ENCODE data around the gene TJP3.

The TJP3 gene

DNA sequence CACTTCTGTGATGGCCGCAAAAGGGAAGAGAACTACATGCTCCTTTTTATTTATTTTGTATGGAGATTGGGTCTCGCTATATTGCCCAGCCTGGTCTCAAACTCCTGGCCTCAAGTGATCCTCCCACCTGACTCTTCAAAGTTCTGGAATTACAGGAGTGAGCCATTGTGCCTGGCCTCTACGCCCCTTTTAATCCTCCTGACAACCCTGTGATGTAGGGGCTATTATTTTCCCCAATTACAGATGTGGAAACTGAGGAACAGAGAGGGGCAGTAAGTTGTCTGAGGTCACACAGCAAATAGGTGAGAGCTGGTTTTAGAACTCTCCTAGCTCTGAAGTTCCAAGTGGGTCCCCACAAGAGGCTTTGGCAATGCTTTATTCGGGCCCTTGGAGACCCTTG lies 11.7 kb downstream of the TJP3 start:
- DNase-seq, result no peak

DNA sequence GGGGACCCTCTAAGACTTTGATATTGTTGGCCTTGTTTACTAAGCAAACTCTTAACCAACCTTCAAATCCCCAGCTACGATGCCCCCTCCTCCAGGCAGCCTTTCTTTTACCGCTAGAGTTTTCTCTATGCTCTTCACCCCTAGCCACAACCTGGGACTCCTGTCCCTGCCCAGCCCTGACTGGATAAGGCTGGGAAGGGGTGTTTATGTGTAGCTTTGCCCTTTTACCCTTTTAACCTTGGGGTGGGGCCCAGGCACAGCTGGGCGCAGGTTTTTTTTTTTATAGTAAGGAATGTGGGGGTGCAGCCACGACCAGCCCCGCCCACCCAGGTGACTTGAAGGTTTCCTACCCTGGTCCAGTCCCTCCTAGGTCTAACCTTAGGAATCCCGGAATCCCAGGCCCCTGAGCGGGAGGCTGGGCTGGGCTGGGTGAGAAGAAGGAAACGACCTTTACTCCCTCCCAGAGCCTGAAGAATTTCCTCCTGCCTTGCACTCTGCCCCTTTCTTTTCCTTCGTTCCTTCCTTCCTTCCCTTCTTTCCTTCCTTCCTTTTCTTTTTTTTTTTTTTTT lies 12.2 kb downstream of the TJP3 start:
- no peak for DNase-seq

DNA sequence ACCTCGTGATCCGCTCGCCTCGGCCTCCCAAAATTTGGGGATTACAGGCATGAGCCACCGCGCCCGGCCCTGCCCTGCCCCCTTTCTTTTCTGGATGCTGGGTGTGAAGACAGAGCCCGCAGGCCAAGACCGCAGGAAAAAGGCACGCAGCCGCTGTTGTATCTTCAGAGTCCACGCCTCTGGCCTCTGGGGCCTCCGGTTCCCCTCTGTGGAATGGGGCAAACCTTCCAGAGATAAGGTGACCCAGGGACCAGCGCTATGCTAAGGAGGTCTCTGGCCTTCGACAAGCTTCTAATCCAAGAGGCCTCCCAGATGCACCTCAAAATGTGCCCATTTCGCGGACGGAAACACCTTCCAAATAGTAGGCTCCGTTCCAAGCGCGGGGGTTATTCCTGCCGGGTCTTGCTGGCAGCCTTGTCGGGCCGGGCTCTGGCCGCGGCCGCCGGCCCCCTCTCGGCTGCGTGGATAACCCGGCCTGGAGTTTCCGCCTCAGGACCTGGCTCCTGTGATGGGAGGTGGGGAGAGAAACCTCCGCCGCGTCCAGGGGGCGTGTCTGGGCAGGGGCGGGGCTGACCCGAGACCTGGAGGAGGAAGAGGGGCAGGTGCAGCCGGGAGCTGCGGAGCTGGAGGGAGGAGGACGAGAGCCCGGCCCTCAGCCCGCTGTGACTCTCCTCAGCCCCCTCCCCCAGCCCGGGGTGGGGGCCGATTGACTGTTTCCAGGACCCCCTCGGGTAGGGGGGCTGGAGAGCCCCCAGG lies 13.1 kb downstream of the TJP3 start:
- peak; percentile 90 for DNase-seq

DNA sequence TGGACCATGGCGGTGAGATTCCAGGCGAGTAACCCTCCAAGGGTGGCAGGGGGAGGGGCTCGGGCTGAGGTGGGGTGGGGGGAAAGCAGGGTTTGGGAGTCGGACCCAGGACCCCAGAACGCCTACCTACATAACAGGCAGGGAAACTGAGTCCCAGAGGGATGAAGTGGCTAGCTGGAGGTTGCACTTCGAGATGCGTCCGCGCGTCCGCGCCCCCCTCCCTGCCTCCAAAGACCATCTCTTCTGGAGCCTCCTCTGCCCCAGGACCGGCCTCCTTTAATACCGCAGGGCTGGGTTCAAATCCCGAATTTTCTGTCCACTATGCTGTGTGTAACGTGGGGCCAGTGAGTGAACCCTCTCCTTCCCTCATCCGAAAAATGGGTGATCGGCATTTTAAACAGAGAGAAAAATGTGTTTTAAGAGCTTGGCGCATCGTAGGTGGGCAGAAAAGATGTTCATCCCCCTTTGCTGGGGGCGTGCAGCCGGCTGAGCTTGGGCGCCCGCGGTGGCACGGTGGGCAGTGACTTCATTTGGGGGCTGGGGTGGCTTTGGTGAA lies 13.8 kb downstream of the TJP3 start:
- DNase-seq, result no peak

DNA sequence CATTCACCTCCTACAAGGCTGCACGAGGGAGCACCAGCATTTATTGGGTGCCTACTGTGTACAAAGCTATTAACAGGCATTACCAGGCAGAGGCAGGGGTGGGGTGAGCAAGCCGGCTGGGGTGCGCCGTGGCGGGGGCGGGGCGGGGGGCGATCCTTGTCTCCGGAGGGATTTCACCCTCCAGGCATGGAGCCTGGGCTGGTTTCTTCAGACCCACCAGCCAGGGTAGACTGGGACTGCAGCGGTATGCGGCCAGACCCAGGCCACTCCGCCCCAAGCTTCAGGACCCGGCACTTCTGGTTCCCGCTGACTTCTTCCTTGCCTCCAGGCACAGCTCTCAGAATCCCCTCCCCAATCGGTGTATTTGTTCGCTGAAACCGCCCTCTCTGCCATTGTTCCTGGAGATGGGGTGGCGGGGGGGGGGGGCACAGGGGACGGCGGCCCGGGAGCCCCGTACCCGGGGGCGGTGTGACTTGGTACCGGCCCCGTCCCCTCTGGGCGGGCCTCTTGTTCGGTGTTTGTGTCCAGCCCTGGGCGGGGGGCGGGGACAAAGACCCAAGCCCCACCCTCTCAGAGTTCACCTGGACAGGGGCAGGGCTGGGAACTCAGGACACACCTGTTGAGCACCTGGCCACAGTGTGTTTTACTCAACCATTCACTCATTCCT lies 14.4 kb downstream of the TJP3 start:
- DNase-seq, result no peak

DNA sequence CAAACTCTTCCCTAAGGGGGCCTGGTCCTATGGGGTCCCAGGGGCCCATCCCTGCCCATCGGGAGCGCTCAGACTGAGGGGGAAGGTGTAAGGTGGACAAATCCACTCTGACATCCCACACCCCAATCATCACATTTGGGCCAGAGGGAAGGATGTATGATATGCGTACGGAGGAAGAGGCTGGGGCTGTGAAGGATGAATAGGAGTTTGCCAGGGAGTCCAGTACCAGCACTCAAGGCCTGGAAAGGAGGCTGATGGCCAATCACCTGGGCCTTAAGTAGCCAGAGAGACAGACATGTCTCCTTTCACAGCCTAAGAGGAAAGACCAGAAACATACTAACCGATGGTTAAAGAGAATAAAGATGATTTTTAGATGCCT lies 14.9 kb downstream of the TJP3 start:
- no peak for DNase-seq

DNA sequence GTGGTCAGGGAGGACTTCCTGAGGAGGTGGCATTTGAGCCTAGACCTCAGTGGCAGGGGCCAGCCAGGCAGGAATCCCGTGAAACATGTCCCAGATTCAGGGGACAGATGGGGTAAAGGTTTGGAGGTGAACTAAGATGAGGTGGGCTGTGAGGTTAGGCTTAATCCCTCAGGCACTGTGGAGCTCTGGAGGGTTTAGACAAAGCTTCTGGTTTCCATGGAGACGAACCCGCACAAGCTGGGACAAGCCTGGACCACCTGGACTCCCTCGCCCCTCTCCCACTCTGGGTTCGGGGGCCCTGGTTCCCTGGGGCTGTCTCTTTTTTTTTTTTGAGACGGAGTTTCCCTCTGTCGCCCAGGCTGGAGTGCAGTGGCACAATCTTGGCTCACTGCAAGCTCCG lies 15.7 kb downstream of the TJP3 start:
- no peak for DNase-seq

DNA sequence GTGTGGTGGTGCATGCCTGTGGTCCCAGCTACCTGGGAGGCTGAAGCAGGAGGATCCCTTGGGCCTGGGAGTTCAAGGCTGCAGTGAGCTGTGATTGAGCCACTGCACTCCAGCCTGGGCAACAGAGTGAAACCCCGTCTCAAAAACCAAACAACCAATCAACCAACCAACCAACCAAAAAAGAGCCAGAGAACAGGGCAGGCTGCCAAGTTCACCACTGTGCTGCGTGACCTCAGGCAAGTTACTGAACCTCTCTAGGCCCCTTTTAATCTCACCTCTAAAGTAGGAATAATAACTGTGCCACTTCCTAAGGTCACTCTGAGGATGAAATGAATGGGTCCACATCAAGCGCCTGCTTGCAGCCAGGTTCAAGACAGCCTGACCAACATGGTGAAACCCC lies 16.9 kb downstream of the TJP3 start:
- DNase-seq, result no peak

DNA sequence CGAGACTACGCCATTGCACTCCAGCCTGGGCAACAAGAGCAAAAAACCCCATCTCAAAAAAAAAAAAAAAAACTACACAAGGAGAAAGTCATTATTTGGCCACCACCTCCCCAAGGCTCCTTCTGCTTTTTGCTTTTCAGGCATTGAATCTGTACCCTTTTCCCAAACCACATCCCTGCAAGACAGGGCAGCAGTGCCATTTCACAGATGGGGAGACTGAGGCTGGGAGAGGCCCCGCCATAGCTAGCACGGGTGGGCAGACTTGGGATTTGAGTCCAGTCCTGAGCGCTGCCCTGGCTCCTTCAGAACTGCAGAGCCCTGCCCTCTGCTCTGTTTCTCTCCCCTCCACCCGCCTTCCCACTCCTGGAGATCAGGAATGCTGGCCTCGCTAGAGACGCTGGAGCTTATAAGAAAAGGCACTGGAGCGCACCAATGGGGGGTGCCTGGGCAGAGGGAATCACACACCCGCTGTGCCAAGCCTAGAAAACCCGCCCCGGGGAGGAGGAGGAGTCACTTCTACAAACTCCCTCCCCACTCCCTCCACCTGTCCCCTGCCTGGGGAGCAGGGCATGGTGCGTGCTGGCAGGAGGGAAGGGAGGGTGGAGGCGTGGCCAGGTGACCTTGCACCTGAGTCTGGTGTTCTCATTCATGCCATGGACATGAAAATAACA lies 17.6 kb downstream of the TJP3 start:
- DNase-seq, result no peak

DNA sequence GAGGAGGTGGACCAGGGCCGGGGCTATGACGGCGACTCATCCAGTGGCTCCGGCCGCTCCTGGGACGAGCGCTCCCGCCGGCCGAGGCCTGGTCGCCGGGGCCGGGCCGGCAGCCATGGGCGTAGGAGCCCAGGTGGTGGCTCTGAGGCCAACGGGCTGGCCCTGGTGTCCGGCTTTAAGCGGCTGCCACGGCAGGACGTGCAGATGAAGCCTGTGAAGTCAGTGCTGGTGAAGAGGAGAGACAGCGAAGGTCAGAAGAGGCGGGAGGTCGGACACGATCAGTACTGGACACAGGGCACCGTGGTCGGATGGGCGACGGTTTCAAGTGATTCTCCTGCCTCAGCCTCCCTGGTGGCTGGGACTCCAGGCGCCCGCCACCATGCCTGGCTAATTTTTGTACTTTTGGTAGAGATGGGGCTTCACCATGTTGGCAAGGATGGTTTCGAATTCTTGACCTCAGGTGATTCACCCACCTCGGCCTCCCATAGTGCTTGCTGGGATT lies 22.3 kb downstream of the TJP3 start:
- DNase-seq, result no peak

DNA sequence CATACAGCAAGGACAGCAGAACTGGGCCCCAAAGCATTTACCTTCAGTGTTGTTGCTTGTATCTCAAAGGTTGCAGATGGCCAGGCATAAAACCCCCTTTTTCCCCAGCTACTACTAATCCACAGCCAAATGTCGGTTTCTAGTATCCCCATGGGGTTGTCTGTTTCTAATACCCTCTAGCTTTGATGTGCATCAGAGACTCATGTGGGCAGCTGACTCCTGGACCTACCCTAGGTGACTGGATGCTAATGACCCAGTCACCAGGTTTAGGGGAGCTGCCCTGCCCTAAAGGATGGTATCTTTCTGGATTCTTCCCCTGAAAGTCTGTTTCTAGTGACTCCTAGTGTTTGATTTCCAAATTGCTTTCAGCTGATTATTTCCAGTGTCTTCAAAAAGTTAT lies 23.9 kb downstream of the TJP3 start:
- no peak for DNase-seq

DNA sequence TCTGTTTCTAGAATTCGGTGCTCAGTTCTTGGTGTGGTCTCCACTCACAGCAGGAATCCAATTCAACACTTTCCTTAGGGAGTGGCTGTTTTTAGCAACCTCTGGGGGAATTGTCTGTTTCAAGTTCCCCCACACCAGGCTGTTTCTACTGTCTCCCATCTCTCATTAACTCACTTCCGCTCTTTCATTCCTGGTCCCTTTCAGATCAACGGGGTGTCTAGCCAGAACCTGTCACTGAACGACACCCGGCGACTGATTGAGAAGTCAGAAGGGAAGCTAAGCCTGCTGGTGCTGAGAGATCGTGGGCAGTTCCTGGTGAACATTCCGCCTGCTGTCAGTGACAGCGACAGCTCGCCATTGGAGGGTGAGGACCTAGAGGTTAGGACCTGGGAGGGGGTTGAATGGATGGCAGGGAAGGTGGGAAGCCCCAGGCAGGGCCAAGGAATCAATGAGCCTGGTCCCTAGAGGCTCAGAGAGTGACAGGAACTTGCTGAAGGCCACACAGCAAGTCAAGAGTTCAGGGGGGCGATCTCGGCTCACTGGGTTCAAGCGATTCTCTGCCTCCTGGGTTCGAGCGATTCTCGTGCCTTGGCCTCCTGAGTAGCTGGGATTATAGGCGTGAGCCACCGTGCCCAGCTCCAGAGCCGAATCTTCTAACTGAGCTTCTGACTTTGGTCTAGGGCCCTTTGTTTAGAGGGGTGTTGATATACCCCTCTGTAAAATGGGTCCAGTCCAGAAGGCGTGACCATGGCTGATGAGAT lies 25.5 kb downstream of the TJP3 start:
- no peak for DNase-seq

DNA sequence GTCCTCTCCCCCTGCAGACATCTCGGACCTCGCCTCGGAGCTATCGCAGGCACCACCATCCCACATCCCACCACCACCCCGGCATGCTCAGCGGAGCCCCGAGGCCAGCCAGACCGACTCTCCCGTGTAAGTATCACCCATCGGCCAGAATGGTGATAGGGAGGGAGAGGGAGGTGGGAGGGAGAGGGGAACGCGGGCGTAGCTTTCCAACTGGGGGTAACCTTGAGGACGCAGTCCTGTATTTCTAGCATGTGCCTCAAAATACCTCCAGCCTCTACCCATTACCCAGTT lies 26.1 kb downstream of the TJP3 start:
- DNase-seq, result no peak

DNA sequence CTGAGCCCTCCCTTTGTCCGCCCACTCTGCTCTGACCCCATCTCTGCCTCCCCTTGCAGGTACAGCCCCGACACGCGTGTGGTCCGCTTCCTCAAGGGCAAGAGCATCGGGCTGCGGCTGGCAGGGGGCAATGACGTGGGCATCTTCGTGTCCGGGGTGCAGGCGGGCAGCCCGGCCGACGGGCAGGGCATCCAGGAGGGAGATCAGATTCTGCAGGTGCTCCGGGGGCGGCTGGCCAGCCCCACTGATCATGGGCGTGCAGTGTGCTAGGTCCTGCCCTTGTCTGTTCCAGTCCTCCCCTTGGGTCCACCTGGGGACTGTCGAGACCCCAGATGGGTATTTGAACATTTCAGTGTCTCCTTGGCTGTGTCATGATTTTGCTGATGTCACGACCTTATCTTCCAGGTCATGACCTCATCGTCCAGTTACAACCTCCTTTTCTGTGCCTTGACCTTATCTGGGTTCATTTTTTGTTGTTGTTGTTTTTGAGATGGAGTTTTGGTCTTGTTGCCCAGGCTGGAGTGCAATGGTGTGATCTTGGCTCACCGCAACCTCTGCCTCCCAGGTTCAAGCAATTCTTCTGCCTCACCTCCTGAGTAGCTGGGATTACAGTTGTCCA lies 28.0 kb downstream of the TJP3 start:
- no peak for DNase-seq

DNA sequence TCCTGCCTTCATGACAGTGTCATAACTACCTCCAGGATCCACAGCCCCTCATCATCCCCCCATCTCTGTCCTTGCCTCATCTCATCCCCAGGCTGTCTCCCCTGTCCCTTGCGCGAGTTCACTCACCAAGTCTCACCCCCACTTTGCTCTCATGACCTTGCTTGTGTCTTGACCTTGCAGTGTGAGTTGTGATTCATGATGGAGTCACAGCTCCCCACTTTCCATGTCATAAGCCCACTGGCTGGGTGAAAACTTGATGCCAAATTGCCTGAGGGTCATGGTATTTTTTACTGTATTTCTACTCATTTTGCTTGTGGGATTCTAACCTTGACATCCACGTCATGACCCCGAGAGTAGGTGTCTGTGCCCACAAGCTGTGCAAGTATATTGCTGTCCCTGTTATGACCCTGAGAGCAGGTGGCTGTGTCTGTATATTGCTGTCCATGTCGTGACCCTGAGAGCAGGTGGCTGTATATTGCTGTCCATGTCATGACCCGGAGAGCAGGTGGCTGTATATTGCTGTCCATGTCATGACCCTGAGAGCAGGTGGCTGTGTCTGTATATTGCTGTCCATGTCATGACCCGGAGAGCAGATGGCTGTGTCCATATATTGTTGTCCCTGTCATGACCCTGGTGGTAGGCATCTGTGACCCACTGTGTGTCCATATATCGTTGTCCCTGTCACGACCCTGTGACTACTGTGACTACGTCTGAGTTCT lies 29.5 kb downstream of the TJP3 start:
- DNase-seq, result no peak

DNA sequence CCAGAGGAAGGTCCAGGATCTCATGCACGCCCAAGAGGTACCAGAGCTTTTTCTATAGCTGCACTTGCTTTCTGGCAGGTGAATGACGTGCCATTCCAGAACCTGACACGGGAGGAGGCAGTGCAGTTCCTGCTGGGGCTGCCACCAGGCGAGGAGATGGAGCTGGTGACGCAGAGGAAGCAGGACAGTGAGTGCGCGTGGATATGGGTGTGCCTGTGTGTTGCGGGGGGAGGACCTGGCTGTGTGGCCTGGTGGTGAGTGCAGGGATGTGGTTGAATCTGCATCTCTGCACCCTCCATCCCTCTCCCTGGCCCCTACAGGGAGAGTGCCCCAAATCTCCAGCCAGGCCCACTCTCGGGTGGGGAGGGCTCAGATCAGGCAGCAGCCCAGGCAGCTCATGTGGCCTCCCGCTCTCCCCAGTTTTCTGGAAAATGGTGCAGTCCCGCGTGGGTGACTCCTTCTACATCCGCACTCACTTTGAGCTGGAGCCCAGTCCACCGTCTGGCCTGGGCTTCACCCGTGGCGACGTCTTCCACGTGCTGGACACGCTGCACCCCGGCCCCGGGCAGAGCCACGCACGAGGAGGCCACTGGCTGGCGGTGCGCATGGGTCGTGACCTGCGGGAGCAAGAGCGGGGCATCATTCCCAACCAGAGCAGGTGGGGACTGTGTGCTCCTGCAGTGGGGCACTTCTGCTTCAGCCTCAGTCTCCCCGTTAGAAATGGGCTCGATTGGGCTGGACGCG lies 30.5 kb downstream of the TJP3 start:
- no peak for DNase-seq

DNA sequence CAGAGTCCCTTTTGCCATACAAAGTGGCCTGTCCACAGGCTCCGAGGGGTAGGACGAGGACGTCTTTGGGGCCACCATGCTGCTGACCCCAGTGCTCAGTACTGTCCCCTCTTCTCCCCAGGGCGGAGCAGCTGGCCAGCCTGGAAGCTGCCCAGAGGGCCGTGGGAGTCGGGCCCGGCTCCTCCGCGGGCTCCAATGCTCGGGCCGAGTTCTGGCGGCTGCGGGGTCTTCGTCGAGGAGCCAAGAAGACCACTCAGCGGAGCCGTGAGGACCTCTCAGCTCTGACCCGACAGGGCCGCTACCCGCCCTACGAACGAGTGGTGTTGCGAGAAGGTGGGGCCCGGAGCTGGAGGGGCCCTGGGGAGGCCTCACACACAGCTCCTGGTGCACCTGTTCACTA lies 32.2 kb downstream of the TJP3 start:
- no peak for DNase-seq

DNA sequence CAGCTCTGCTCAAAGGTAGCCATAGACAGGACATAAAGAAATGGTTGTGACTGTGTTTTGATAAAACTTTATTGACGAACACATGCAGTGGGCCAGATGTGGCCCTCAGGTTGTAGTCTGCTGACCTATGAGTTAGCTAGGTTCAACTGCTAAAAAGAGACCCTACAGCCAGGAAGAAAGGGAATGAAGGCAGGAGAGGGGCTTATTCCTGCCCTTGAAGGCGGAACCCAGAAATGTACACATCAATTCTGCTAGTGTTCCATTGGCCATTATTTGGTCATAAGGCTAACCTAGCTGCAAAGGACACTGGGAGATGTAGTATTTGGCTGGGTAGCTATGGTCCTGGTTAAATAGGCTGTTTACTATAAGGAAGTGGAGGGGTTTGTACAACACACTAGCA lies 35.3 kb downstream of the TJP3 start:
- no peak for DNase-seq

DNA sequence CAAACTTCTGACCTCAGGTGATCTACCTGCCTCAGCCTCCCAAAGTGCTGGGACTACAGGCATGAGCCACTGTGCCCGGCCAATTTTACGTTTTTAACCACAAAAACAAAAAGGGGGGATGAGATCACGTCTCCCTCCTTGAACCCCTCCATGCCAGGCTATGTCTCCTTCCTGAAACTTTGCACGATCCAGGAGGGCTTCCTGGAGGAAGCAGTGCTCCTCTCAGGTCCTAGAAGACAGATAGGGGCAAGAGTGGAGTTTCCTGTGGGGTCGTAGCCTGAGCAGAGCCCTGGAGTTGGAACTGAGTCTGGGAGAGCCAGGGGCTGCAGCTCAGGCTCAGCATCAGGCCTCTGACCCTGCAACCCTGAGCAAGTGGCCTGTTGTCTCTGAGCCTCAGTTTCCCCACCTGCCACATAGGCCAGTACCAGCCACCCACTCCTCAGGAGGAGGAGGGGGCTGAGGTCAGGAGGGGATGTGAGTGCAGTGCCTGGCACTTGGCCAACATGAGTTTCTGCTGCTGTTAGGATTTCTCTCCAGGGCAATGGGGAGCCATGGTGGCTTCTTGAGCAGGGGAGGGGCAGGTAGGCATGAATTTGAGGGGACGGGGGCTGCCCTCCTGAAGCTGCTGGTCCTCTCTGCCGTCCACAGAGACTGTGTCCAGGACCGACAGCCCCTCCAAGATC lies 37.3 kb downstream of the TJP3 start:
- no peak for DNase-seq

DNA sequence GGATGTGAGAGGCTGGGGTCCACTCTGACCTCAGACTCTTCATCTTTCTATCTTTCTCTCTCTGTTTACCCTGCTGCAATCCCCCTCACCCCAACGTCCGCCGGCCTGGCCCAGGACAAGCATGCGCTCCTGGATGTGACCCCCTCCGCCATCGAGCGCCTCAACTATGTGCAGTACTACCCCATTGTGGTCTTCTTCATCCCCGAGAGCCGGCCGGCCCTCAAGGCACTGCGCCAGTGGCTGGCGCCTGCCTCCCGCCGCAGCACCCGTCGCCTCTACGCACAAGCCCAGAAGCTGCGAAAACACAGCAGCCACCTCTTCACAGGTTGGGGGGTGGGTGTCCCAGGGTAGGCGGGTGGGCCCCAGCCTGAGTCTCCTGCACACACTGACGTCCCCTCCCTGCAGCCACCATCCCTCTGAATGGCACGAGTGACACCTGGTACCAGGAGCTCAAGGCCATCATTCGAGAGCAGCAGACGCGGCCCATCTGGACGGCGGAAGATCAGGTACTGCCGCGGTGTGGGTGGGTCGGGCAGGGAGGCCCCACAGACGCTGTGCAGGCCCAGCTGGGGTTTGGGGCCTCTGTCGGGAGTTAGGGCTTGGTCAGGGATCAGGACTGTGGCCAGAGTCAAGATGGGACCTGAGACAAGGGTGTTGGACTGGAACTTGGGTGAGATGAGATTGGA lies 38.3 kb downstream of the TJP3 start:
- DNase-seq, result no peak
